ENCODE measurements around the gene CITED4. TPM values are rescaled to one million over a fixed set of nuclear protein-coding genes. Genes with fewer than 3 reads are reported as not detected.

Gene CITED4
- 10 to 100 TPM; 52.6 to 90.4 (median 58.4) TPM for total RNA-seq

- peaks cover 46% of the 10 kb centered on the region for H3K4me1 ChIP-seq
- no peaks in the 10 kb centered on the region for H3K27me3 ChIP-seq
- DNase-seq (ENCODE audit: low spot score in 2 of 2), result peak; percentile 94 to 97
- no peaks in the 10 kb centered on the region for H3K9me3 ChIP-seq
- H3K4me3 ChIP-seq, result peak within 1 kb of the TSS; percentile 94
- H3K36me3 ChIP-seq, result no peaks in the 10 kb centered on the region
- 3% methylated on average over 18 of the region's 75 CpGs for WGBS
- TF ChIP-seq POLR2A (IDR thresholded peaks at IDR 0.05), result peak in 1 of 2 donors; percentile 90
- no peak for TF ChIP-seq CTCF (IDR thresholded peaks at IDR 0.05)
- no peak for TF ChIP-seq EP300 (IDR thresholded peaks at IDR 0.05)
- TF ChIP-seq POLR2AphosphoS5 (IDR thresholded peaks at IDR 0.05), result peak in 2 of 3 donors; percentile 62 to 93
- H3K27ac ChIP-seq, result peak within 1 kb of the TSS; percentile 92
Observed at GRCh38 chr1:40862008-40862863, at the start of gene CITED4. Gene CITED4, minus strand, starts transcription at chr1:40862363. Its CDS starts 236 bp downstream, at chr1:40862127.

- 80% methylated on average over 3 of the region's 3 CpGs for WGBS
Observed at GRCh38 chr1:40911105-40911504, 48.9 kb upstream of the CITED4 start.

GRCh38 chr1:40909281-40909680 is 47.1 kb upstream of the CITED4 start:
- no peak for TF ChIP-seq POLR2AphosphoS5 (IDR thresholded peaks at IDR 0.05)
- WGBS, result 95% methylated on average over 9 of the region's 9 CpGs
- no peak overlapping the region for H3K27ac ChIP-seq

More at GRCh38 chr1:40911105-40911504, 48.9 kb upstream of the CITED4 start:
- Histone ChIP-seq H3K9me3 (no peaks in the 10 kb centered on the region), H3K27me3 (no peaks in the 10 kb centered on the region), H3K4me1 (no peaks in the 10 kb centered on the region), H3K27ac (no peak overlapping the region), H3K4me3 (no peak overlapping the region), H3K36me3 (no peaks in the 10 kb centered on the region)
- DNase-seq (ENCODE audit: low spot score in 2 of 2), result no peak
- TF ChIP-seq POLR2A (IDR thresholded peaks at IDR 0.05) (no peak), POLR2AphosphoS5 (IDR thresholded peaks at IDR 0.05) (no peak), EP300 (IDR thresholded peaks at IDR 0.05) (no peak), CTCF (IDR thresholded peaks at IDR 0.05) (no peak)

GRCh38 chr1:40908350-40908749 is 46.2 kb upstream of the CITED4 start:
- 85% methylated on average over 6 of the region's 6 CpGs for WGBS
- Histone ChIP-seq H3K27me3 (no peaks in the 10 kb centered on the region), H3K27ac (no peak overlapping the region), H3K4me1 (no peaks in the 10 kb centered on the region), H3K4me3 (no peak overlapping the region), H3K9me3 (no peaks in the 10 kb centered on the region), H3K36me3 (no peaks in the 10 kb centered on the region)
- TF ChIP-seq POLR2A (IDR thresholded peaks at IDR 0.05) (no peak), EP300 (IDR thresholded peaks at IDR 0.05) (no peak), POLR2AphosphoS5 (IDR thresholded peaks at IDR 0.05) (no peak), CTCF (IDR thresholded peaks at IDR 0.05) (no peak)
- DNase-seq (ENCODE audit: low spot score in 2 of 2), result no peak

More at GRCh38 chr1:40909281-40909680, 47.1 kb upstream of the CITED4 start:
- Histone ChIP-seq H3K4me1 (no peaks in the 10 kb centered on the region), H3K4me3 (no peak overlapping the region), H3K36me3 (no peaks in the 10 kb centered on the region), H3K9me3 (no peaks in the 10 kb centered on the region), H3K27me3 (no peaks in the 10 kb centered on the region)
- DNase-seq (ENCODE audit: low spot score in 2 of 2), result no peak

GRCh38 chr1:40907899-40908298 is 45.7 kb upstream of the CITED4 start:
- Histone ChIP-seq H3K4me3 (no peak overlapping the region), H3K27me3 (no peaks in the 10 kb centered on the region), H3K36me3 (no peaks in the 10 kb centered on the region), H3K27ac (no peak overlapping the region), H3K9me3 (no peaks in the 10 kb centered on the region), H3K4me1 (no peaks in the 10 kb centered on the region)
- TF ChIP-seq EP300 (IDR thresholded peaks at IDR 0.05) (no peak), POLR2AphosphoS5 (IDR thresholded peaks at IDR 0.05) (no peak), POLR2A (IDR thresholded peaks at IDR 0.05) (no peak), CTCF (IDR thresholded peaks at IDR 0.05) (no peak)
- DNase-seq (ENCODE audit: low spot score in 2 of 2), result no peak
- WGBS, result 89% methylated on average over 4 of the region's 4 CpGs

Data from suprapubic skin (tissue), 4 donors.